Activated CD8-positive, alpha-beta T cell treated with anti-CD3 and anti-CD28 coated beads for 36 hours (primary cell): ENCODE measurements around the gene PRKD3. TPM values are rescaled to one million over a fixed set of nuclear protein-coding genes. Genes with fewer than 3 reads are reported as not detected.

Experiments
- ATAC-seq: fragments of 200-7000 bp; cut with Tn5 transposase; one replicate; pipeline ENCODE4 v1.10.0; 2021; ENCODE audit warnings: mild to moderate bottlenecking, moderate library complexity
- CTCF ChIA-PET: fragments of 350-600 bp; sonication (Branson Sonifier 250); formaldehyde crosslinking; loops from one replicate; lab custom pipeline; 2021; ENCODE audit warnings: antibody characterized with exemption; lab: Charles Lee
- POLR2A ChIA-PET: fragments of 350-600 bp; sonication (Branson Sonifier 250); formaldehyde crosslinking; loops from one replicate; lab custom pipeline; 2021; ENCODE audit warnings: antibody characterized with exemption; lab: Charles Lee
- DNase-seq: peaks from one replicate; pipeline ENCODE4 v3.0.0-alpha.2; 2020
- H3K27ac Mint-ChIP-seq: one replicate; pipeline ENCODE4 v1.8.0; 2021; ENCODE audit warnings: mild to moderate bottlenecking, mixed read lengths
- H3K27me3 Mint-ChIP-seq: one replicate; pipeline ENCODE4 v1.8.0; 2021; ENCODE audit warnings: mixed read lengths
- H3K36me3 Mint-ChIP-seq: one replicate; pipeline ENCODE4 v1.8.0; 2021; ENCODE audit warnings: low read depth, mixed read lengths
- H3K4me1 Mint-ChIP-seq: one replicate; pipeline ENCODE4 v1.8.0; 2021; ENCODE audit warnings: low read depth, mixed read lengths
- H3K4me3 Mint-ChIP-seq: one replicate; pipeline ENCODE4 v1.8.0; 2021; ENCODE audit warnings: mild to moderate bottlenecking, moderate library complexity, mixed read lengths
- H3K9me3 Mint-ChIP-seq: one replicate; pipeline ENCODE4 v1.8.0; 2021; ENCODE audit warnings: mixed read lengths
- intact Hi-C: fragments of 100-400 bp; cut with micrococcal nuclease; formaldehyde crosslinking; loops from one replicate; pipeline ENCODE4 v1.10.0; 2022
- total RNA-seq, 2 experiments: library from RNA; stranded (reverse); gene quantifications; one replicate each; pipeline ENCODE4 v1.2.3, GENCODE V29; 2021
- TF ChIP-seq, protein P1 (sequence below): fragments of 200-600 bp; IDR thresholded peaks from one replicate; pipeline ENCODE4 v1.8.0; 2022; ENCODE audit warnings: antibody characterized with exemption, mild to moderate bottlenecking

The PRKD3 gene
- total RNA-seq, 2 experiments from 2014 or later: 23.8 to 25.6 TPM

- intact Hi-C loops: no loop called here
- Mint-ChIP-seq H3K27ac (no peak overlapping the region), H3K27me3 (peaks cover 51% of the 10 kb centered on the region), H3K9me3 (no peaks in the 10 kb centered on the region), H3K36me3 (no peaks in the 10 kb centered on the region), H3K4me3 (no peak overlapping the region), H3K4me1 (no peaks in the 10 kb centered on the region)
- ChIA-PET CTCF (no interaction called here), POLR2A (no interaction called here)
- TF ChIP-seq, protein P1, sequence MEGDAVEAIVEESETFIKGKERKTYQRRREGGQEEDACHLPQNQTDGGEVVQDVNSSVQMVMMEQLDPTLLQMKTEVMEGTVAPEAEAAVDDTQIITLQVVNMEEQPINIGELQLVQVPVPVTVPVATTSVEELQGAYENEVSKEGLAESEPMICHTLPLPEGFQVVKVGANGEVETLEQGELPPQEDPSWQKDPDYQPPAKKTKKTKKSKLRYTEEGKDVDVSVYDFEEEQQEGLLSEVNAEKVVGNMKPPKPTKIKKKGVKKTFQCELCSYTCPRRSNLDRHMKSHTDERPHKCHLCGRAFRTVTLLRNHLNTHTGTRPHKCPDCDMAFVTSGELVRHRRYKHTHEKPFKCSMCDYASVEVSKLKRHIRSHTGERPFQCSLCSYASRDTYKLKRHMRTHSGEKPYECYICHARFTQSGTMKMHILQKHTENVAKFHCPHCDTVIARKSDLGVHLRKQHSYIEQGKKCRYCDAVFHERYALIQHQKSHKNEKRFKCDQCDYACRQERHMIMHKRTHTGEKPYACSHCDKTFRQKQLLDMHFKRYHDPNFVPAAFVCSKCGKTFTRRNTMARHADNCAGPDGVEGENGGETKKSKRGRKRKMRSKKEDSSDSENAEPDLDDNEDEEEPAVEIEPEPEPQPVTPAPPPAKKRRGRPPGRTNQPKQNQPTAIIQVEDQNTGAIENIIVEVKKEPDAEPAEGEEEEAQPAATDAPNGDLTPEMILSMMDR: no peak
- DNase-seq (no peak), ATAC-seq (no peak)
Measured at GRCh38 chr2:37356299-37356698, 31.7 kb upstream of the PRKD3 start.

GRCh38 chr2:37355735-37356134 is 31.1 kb upstream of the PRKD3 start:
- TF ChIP-seq, protein P1: no peak
- Mint-ChIP-seq H3K27ac (no peak overlapping the region), H3K4me3 (no peak overlapping the region), H3K4me1 (no peaks in the 10 kb centered on the region), H3K36me3 (no peaks in the 10 kb centered on the region), H3K9me3 (no peaks in the 10 kb centered on the region), H3K27me3 (peaks cover 48% of the 10 kb centered on the region)
- no peak for DNase-seq
- no peak for ATAC-seq
- CTCF ChIA-PET: no interaction called here
- intact Hi-C loops: no loop called here
- POLR2A ChIA-PET: no interaction called here

DNA sequence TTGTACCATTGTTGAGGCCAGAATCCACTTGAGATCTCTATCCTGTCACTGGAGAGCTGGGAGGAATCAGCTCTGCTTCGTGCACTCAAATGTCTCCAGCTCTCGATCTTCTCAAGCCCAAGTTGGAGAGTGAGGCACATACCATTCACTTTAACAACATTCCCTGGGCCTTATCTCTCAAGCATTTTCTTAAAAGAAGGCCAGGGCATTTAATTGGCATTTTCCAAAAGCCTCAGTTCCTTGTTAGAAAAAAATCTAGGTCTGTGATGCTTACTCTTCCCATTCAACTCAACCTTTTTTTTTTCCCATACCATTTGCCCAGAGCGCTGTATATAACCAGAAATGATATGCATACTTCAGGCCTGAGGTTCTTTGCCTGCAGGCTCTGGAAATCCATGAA is 29.9 kb upstream of the PRKD3 start:
- H3K27me3 Mint-ChIP-seq: peaks cover 41% of the 10 kb centered on the region
- no peaks in the 10 kb centered on the region for H3K4me1 Mint-ChIP-seq
- no peak for ATAC-seq
- intact Hi-C loops: no loop called here
- no peak overlapping the region for H3K27ac Mint-ChIP-seq
- DNase-seq: no peak
- ChIA-PET POLR2A (no interaction called here), CTCF (interaction anchor here (1.2 kb wide), 1 partner anchor 22 kb away, joined by 4 read pairs; no protein-coding TSS in a partner anchor)
- no peaks in the 10 kb centered on the region for H3K36me3 Mint-ChIP-seq
- H3K4me3 Mint-ChIP-seq: no peak overlapping the region
- TF ChIP-seq, protein P1: no peak
- no peaks in the 10 kb centered on the region for H3K9me3 Mint-ChIP-seq

DNA sequence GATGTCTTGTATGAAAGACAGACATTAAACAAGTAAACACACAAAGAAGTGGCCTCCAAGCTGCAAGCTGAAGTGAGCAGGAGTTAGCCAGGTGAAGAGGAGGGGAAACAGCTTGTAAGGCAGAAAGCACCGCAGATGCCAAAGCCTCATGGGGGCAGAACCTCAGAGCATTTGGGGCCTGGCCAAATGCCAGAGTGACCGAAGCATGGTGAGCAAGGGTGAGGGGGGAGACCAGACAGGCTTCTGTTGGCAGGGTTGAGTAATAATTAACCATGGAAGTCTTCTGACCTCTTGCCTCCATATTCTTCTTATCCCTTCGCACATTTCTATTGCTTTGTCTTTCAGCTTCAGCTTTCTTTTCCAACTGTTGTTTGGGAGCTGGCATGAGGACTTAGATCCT is 25.4 kb upstream of the PRKD3 start:
- TF ChIP-seq, protein P1: no peak
- POLR2A ChIA-PET: interaction anchor here (0.6 to 1.3 kb wide), 3 partner anchors 17 to 118 kb away, joined by 3 to 4 read pairs (median 3); no protein-coding TSS in a partner anchor
- intact Hi-C loops: no loop called here
- ATAC-seq (no peak), DNase-seq (no peak)
- no peak overlapping the region for H3K27ac Mint-ChIP-seq
- no peaks in the 10 kb centered on the region for H3K4me1 Mint-ChIP-seq
- H3K27me3 Mint-ChIP-seq: peaks cover 42% of the 10 kb centered on the region
- H3K4me3 Mint-ChIP-seq: no peak overlapping the region
- no peaks in the 10 kb centered on the region for H3K36me3 Mint-ChIP-seq
- CTCF ChIA-PET: interaction anchor here (1.6 kb wide), 1 partner anchor 32 kb away, joined by 4 read pairs; no protein-coding TSS in a partner anchor
- H3K9me3 Mint-ChIP-seq: no peaks in the 10 kb centered on the region

DNA sequence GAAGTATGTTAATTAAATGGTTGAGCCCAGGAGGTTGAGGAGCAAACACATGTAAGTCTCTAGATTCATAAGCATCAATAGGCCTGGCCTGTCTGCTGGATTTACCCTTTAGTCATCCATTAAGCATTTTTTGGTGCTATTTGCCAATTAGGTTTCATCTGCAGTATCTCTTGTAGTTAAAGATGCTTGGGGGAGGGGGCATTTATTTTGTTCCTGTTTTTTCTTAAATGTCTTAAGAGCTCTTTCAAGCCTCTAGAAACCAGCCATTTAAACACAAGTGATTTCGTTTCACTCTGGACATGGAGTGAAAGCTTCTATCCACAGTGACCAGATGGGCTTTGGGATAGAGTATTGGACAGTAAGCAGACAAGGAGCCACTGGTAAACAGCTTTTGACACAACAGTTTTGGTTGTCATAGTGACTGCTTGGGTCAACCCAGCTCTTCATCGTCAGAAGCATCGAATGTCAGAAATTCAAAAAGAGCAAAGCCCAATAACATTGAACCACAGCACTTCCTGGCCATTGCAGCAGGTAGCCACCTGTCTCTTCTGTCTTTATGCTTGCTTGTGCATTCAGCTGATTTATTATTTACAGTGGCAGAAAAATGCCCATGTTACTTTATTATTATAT is 24.7 kb upstream of the PRKD3 start:
- H3K4me3 Mint-ChIP-seq: no peak overlapping the region
- CTCF ChIA-PET: interaction anchor here (0.6 to 1.6 kb wide), 4 partner anchors 27 to 181 kb away, joined by 3 to 4 read pairs (median 3); no protein-coding TSS in a partner anchor
- ATAC-seq (no peak), DNase-seq (no peak)
- H3K27ac Mint-ChIP-seq: no peak overlapping the region
- TF ChIP-seq, protein P1: no peak
- H3K4me1 Mint-ChIP-seq: peaks cover 3% of the 10 kb centered on the region
- no peaks in the 10 kb centered on the region for H3K36me3 Mint-ChIP-seq
- intact Hi-C loops: no loop called here
- peaks cover 39% of the 10 kb centered on the region for H3K27me3 Mint-ChIP-seq
- POLR2A ChIA-PET: interaction anchor here (0.5 to 1.3 kb wide), 4 partner anchors 18 to 167 kb away, joined by 3 to 4 read pairs (median 3); no protein-coding TSS in a partner anchor
- no peaks in the 10 kb centered on the region for H3K9me3 Mint-ChIP-seq
